ENCODE data around the gene LTN1. TPM values are rescaled to one million over a fixed set of nuclear protein-coding genes. Genes with fewer than 3 reads are reported as not detected.

LTN1 gene
- total RNA-seq, 1 donor from 2014 or later: 17.8 TPM

DNA sequence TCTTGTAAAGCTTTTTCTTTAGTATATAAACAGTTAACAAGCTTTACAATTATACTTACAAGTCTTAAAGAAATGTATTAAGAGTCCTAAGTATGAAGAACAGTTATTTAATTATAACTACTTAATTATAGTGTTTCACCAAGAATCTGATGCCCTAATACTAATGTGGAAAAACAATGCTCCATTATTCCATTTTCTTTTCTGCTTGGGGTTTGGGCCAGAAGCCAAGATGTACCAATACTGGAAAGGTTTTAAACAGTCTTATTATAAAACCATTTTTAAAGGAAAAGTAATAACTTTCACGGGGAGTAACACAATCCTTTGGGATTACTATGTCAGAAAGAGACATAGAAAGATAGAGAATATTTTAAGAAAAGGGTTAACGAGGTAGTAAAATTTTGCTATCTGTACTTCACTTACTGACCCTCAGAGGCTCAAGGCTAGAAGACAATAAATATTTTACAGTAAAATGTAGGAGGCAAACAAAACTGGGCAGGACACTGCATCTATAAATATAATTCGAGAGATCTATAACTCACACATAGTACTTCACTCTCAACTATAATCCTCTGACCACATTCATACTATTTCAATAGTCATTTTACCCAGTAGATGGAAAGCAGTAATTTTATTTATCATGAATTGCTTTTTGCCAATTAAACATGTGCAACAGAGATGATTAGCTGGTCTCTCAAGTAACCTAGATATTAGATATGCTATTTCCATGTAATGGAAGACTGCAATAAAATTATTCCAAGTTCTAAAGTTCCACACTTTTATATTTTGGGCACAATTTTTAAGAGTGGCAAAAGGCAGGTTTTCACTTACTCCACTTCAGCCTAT, 63.9 kb downstream of the LTN1 start:
- no peak for DNase-seq (ENCODE audit: low read depth in 2 of 2)

DNA sequence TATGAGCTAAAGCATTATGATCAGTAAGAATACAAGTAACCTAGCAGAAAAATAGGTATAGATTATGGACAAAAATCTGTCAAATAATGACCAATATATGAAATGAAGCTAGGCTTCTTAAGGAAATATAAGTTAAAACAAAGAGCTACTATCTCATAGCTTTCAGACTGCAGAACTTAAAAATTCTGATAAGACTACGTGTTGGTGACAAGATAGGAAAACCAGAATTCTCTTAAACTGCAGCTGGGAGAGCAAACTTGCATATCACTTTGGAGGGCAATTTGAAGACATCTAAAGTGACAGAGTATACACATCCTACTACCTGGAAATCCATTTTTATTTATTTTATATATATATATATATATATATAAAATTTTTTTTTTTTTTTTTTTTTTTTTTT, 65.5 kb downstream of the LTN1 start:
- no peak for DNase-seq (ENCODE audit: low read depth in 2 of 2)

DNA sequence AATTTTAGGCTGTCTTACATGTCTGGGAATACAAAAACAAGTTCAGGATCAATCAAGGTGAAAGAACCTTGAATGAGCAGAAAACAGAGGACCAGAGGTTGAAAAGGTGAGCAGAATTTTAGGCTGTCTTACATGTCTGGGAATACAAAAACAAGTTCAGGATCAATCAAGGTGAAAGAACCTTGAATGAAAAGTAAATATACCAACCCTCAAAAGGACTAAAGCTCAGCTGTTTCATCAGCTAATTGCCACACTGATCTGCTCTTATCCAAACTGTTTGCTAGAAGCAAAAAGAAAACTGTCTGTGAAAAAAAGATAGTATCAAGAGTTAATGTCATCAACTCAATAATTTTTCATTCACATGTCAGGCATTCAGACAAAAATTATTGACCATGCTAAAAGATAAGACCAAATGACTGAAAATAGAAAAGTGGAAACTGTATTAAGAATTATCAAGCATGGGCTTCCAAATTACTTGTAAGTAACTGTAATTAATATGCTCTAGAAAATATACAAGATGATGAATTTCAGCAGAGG, 69.2 kb downstream of the LTN1 start:
- no peak for DNase-seq (ENCODE audit: low read depth in 2 of 2)

- DNase-seq (ENCODE audit: low read depth in 2 of 2): no peak
Observed at GRCh38 chr21:28922368-28922767, 70.3 kb downstream of the LTN1 start.

GRCh38 chr21:28916150-28916893, 76.4 kb downstream of the LTN1 start:
- no peak for DNase-seq (ENCODE audit: low read depth in 2 of 2)

DNA sequence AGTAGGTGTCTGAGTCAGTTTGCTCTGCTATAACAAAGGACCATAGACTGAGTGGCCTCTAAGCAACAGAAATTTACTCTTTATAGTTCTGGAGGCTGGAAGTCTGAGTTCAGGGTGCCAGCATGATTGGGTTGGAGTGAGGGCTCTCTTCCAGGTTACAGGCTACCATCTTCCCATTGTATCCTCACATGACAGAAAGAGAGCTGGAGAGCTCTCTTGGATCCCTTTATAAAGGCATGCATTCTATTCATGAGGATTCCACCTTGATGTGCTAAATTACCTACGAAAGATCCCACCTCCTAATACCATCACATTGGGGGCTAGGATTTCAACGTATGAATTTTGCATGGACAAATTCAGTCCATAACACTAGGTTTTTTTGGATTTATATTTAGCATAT, 79.6 kb downstream of the LTN1 start:
- DNase-seq (ENCODE audit: low read depth in 2 of 2): no peak

GRCh38 chr21:28910280-28910887, 82.3 kb downstream of the LTN1 start:
- DNase-seq (ENCODE audit: low read depth in 2 of 2): no peak

DNA sequence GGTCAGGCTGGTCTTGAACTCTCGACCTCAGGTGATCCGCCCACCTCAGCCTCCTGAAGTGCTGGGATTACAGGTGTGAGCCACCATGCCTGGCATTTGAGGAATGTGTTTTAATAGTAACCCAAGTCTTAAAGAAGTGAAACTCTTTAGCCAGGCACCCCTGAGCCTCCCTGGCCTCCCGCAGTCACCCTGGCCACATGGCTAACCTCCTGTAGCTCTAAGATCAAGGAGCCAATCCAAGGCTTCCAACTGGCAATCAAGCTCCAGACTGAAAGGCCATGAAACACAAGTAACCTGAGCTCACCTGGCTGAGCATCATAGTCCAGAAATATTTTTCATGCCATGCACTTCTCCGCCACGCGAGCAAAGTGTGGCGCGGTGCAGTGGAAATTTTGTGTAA, 84.3 kb downstream of the LTN1 start:
- no peak for DNase-seq (ENCODE audit: low read depth in 2 of 2)

DNA sequence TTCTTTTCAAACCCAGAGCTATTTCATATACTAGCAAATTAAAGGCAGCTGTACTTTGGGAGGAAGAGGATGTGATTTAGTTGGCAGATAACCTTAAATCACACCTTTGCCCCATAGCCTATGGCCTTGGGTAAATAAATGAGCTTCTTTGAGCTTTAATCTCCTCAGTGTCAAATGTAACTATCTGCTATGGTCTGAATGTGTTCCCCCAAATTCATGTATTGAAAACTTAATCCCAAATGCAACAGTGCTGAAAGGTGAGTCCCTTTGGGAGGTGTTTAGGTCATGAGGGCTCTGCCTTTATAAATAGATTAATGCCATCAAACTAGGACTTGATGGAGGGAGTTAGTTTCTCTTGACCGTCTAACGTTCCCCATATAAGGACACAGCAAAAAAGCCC, 85.8 kb downstream of the LTN1 start:
- no peak for DNase-seq (ENCODE audit: low read depth in 2 of 2)

DNA sequence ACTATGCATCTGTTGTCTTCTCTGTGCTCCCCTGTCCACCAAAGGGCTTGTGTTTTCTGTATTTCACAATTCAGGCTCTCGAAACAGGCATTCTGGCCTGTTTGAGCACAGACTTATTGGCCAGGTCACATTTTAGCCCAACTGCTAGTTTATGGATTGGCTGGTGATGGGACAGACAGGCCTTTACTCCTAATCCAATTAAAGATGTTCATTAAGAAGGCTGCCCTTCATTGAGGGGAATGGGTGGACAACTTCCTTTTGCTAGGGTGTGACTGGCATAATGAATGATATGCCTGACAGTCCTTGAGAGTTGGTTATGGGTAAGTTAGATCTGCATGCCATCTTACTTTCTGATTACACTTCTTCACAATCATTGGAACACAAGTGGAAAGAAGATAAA, 86.4 kb downstream of the LTN1 start:
- DNase-seq (ENCODE audit: low read depth in 2 of 2): no peak

DNA sequence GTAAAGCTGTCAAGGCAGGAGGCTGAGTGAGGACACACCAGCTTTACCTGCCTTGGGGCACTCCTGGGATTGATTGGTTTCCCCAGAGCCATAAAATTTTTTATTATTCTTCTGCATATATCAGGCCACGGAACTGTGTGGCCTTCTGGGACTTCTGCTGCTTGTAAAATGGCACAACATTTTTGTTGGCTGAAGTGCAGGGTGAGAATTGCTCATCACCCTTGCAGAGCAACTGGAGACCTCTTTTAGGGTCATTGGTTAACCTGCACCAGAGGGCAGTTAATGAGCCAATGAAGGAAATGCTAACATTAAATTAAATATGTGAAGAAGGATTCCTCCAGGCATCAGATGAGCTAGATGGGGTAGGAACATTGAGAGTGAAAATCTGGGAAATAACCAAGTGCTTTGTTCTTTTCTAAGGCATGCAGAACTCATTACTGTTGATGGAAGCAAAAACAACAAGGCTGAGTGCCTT, 87.7 kb downstream of the LTN1 start:
- no peak for DNase-seq (ENCODE audit: low read depth in 2 of 2)

DNA sequence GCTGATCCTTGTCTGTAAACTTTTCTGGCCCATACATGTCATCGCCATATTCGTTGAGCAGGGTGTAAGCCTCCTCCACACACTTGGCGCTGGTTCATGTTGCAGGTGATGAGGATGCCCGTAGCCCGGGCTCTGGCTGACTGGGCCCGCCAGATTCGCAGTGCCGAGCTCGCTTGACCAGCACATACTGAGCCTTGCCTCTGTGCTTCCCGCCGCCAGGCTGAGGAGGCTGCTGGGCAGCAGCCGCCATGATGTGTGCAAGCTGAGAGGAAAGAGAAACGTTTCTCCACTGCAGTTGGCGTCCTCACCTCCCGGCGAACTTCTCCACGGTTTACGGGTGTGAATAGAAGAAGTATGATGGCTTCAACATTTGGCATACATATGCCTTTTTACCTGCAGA, 89.2 kb downstream of the LTN1 start:
- DNase-seq (ENCODE audit: low read depth in 2 of 2): no peak

DNA sequence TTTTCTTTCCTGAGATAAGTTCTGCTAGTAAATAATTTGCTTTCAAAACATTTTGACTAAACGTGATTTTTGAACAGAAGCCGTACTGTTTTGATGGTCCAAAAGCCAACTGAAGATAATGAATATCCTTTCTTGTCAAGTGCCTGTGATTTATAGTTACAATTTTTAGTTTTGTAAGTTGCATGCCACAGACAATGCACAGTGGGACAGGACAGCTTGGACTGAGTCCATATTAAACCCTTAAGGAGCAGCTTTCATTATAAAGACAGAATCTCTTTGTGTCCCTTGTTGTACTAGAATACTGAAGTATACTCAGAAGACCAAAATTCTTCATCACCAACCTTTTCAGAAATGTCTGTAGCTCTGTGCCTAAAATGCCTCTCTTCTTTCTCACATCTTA, 92.2 kb downstream of the LTN1 start:
- no peak for DNase-seq (ENCODE audit: low read depth in 2 of 2)

- DNase-seq (ENCODE audit: low read depth in 2 of 2): no peak
Observed at GRCh38 chr21:28899744-28900143, 92.9 kb downstream of the LTN1 start.

DNA sequence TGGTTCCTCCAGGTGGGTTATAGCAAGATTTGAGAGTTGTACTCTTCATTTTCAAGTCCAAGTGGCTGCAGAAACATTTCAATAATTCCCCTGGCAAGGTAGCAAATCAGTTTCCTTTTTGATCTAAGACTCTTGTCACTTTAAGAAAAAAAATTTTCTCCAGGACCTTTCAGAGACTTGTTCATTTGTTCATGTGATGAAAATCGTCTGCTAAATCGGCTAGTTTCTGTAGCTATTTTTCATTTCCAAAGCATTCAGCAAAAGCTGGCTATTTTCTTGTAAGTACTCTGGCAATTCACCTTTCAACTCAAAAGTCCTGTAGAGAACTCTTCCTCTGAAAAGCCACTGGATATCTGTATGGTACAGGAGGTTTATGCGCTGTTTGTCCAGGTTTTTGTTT, 93.5 kb downstream of the LTN1 start:
- DNase-seq (ENCODE audit: low read depth in 2 of 2): no peak

DNA sequence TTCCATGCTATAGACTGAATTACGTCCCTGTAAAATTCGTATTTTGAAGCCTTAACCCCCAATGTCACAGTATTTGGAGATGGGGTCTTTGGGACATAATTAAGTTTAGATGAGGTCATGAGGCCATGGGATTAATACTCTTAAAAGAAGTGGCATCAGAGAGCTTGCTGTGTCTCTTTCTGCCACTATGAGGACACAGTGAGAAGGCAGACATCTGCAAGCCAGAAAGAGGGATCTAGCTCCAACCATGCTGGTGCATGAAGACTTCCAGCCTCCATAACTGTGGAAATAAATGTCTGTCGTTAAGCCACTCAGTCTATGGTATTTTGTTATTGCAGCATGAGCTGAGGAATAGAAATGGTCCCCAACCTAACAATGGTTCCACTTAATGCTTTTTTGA, 99.0 kb downstream of the LTN1 start:
- DNase-seq (ENCODE audit: low read depth in 2 of 2): no peak

- DNase-seq (ENCODE audit: low read depth in 2 of 2): no peak
Observed at GRCh38 chr21:28892199-28893111, 100.2 kb downstream of the LTN1 start.

DNA sequence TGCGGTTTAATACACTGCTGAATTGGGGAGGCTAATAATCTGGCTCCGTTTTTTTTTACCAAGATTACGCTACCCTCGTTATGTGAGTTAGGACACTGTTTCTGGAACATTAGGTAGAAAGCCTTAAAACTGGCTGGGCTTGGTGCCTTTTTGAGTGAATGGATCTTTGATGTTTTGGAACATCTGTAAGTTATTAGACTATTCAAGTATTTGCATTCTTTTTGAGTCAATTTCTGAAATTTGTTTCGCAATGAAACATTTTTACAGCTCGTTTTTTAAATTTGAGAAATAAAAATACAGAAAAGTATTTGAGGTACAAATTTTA, 106.9 kb downstream of the LTN1 start:
- DNase-seq (ENCODE audit: low read depth in 2 of 2): no peak

DNA sequence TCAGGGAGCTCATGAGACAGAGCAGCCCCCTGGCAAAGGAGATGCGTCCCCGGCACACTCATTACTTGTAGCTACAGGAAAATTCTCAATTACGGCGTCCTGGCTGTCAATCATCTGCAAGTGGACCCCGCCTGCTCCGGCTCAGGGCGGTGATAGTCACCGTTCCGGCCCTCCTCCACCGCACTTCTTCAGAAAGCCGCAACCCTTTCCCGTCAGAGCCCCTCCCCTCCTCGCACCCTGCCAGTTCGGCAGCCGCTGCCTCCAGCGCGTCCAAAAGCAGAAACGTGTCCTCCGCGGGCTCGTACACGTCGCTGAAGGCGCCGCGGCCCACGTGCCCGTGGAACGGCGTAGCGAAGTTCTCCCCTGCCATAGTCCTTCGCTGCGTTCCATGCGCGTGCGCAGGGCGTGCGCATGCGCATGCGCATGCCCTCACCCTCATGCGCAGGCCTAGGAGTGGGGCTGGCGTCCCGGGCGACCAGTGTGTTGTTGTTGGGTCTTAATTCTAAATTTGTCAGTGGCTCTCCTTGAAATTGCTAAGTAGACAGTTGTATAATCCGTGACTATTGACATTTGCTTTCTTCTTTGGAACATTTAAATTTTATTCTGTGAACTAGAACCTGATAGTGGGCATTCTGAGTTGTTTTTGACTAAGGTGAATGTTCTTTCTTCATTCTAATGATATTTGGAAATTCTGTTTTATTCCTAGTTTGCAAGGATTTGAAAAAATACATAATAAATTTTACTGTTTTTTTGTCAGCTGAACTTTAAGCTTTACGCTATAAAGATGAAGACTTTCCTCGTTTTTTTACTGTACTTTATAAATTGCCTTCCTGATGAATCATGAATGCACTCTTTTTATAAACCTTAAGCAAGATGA, 107.5 kb downstream of the LTN1 start:
- peak; percentile 83 to 89 for DNase-seq (ENCODE audit: low read depth in 2 of 2)

DNA sequence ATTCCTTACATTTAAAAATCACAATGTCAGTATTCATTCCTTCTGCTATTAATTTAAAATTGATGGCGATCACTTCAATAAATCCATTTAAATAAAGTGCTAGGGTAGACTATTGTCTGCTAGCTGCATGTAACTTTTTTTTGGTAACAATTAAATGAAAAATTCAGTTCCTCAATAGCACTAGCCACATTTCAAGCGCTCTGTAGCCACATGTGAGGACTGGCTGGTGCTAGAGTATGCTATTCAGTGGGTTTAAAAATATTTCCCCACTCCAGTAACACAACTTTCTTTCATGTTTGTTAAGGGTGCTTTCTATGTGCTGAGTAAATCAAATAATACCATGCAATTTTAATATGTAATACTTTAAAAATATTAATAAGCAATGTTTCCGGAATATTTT, 108.2 kb downstream of the LTN1 start:
- peak in 1 of 2 donors; percentile 2 for DNase-seq (ENCODE audit: low read depth in 2 of 2)
